HG03432 (cell line): ENCODE data around the gene ARHGAP22.
A peak's percentile ranks its signal among the peaks of the same experiment; 100 is the strongest.
"Not testable (repeated sequence)": the region's sequence is repeated elsewhere in the genome, so short reads cannot be mapped to it uniquely, and the experiment has no call there.

Source experiments
- ATAC-seq: cut with Tn5 transposase; IDR thresholded peaks from one replicate; pipeline ENCODE4 v1.9.1; 2021; ENCODE audit warnings: mild to moderate bottlenecking, moderate library complexity; ENCODE audit not compliant: unreplicated experiment

ARHGAP22 gene

DNA sequence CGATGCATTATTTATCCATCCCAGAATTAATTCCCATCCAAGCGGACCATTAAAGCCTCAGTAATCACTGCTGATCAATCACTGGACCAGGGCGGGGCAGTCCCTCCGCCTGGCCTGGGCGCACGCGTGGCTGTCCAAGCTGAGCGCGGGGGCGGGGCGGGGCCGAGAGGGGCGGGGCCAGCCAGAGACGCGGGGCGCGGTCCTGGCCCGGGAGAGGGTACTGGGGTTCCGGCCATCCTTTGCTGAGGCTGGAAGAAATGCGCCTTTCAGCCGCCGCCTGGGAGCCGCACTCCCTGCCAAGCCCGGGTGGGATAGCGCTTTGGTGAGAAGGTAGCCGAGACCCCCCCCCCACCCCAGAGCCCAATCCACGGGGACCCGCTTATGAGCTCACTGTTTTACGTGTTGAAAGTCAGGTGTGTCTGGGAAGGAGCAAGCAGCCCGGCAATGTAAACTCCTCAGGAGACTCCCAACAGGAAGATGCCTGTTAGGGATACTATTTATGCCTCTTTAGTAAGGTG lies at the start of gene ARHGAP22:
ARHGAP22 (minus strand) TSS at position 83 of the 518 bp plus-strand sequence. CDS start 277 bp downstream, outside the sequence.
- peak; percentile 61 for ATAC-seq

DNA sequence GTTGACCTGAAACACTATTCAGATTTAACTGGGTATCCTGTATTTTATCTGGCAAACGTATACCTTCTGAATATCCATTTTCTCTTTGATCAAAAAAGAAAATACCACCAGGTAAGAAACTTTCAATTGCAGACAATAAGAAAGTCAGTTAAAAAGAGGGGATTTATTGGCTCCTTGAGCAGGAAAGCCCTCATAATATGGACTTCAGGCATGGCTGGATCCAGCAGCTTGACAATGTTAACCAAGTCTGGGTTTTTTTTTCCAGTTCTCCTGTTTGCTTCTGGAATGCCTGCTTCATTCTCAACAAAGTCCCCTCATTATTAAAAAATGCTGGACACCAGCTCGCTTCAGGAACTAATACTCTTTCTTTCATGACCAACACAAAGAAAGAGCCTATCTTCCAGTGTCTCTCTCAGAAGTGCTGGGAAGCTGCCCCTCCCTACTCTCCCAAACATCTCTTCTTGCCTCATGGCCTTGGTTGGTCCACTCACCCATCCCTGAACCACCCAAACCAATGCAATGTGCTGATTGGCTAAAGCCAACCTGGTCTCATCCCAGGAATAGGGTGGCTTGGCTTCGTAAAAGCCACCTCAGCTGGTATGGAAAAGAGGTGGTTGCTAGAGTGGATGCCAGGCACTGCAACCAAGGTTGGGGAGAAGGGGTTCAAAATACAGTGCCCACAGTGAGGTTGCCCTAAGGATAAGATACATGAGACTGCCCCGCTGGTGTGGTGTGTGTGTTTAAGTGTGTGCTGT lies 49.2 kb upstream of the ARHGAP22 start:
- ATAC-seq: no peak

DNA sequence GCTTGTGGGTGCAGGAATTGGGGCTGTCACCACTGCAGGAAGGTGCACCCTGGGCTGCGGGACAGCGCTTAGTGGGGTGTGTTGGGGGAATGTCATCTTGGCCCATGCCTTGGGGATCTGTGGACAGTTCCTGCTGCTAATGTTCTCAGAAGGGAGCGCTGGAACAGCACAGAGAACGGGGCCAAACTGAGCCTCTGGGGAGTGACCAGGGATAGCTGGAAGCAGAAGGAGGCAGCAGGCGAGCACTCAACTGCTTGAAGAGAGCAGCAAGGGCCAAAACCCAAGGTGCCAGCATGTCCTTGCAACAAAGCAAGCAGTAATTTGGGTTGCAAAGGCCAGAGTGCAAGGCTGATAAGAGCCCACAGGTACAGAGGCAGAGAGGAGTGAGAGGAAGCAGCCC lies 48.5 kb upstream of the ARHGAP22 start:
- ATAC-seq: no peak

DNA sequence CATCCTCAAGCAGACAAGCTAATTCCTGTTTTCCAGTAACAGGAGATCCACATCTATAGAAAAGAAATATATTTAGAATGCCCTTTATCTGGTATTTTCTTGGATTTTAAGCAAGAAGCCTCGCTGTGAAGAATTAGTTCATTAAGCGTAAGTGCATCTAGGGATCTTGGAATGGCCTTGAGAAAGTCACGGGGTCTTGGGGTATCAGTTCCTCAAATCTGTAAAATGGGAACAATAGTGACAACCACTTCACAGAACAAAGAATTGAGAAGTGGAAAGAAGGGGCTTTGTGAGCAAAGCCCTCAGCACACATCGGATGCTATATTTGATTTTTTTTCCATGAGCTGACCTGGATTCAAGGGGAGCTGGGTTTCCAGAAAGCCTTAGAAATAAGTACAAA lies 47.5 kb upstream of the ARHGAP22 start:
- no peak for ATAC-seq

DNA sequence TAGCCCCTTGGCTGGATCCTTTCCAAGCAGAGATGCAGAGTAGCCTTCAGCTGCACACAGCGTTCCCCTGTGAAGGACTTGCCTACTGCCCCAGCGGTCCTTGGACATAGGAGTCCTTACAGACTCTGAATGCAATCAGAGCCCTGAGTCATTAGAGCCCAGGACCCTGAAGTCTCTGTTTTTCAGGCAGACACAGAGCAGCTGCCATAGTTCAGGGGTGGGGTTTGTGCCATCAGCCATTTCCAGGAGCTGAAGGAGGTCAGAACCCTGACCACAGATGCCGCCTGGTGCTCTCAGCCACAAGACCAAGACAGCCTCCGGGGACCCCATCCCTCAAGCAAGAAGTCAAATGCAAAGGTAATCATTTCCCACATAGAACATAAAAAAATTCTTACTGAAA lies 47.0 kb upstream of the ARHGAP22 start:
- no peak for ATAC-seq

- no peak for ATAC-seq
Measured at GRCh38 chr10:48651293-48651692, 46.4 kb upstream of the ARHGAP22 start.

DNA sequence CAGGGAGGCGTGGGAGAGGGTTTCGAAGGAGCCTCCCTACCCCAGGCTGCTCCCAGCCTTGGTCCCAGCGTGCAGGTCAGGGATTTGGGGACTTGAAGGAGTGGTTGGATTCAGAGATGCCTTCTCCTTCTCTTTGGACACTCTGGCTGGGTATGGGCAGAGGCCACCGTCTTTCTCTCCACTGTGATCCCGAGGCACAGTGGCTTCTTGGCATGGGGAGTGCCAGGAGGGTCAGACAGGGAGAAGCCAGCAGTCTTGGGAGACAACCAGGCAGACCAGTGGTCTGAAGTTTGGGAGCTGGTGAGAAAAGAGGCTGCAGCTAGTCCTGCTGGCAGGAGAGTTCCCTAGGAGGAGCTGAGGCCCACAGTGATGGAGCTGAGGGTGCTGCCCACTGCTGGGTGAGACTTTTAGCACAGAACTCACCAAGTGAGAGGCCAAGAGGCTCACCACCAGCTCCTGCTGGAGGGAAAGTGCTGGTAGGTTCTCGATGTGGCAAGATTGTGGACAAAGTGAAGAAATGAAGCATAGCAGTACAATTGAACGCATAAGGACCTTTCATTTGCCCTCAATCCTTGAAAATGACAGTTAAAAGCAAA lies 44.6 kb upstream of the ARHGAP22 start:
- ATAC-seq: no peak

DNA sequence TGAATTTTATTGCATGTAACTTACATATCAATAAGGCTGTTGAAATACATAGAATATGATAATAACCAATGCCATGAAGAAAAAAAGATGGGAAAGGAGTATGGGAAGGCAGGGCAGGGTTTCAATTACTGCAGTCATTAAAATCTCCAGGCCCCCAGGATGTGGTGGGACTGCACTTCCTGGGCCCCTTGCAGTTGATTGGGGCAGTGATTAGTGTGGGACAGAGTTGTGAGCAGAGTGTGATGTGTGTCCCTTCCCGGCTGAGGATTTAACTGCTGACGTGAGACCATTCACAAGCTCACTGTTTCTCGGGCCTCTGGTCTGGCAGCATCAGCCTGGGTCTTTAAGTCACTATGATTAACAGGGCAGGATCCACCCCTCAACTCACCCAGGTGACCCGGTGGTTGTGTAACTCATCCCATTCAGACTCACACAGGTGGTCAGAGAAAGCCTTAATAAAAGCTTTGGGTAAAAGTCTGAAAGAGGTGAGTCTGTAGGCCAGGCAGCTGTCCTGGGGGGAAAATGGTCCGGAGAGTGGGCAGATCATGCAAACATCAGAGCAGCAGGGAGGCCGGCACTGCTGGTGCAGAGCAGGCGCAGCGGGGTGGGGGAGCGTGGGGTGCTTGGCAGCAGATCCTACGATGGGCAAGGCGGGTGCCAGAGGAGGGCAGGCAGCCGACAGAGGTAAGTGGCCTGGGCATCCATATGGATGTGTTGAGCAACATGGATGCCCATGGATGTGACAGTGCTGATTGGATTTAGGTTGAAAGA lies 43.5 kb upstream of the ARHGAP22 start:
- ATAC-seq: no peak

- not testable (repeated sequence) for ATAC-seq
Measured at GRCh38 chr10:48647073-48647472, 42.2 kb upstream of the ARHGAP22 start.

- ATAC-seq: no peak
Measured at GRCh38 chr10:48645600-48645999, 40.7 kb upstream of the ARHGAP22 start.

DNA sequence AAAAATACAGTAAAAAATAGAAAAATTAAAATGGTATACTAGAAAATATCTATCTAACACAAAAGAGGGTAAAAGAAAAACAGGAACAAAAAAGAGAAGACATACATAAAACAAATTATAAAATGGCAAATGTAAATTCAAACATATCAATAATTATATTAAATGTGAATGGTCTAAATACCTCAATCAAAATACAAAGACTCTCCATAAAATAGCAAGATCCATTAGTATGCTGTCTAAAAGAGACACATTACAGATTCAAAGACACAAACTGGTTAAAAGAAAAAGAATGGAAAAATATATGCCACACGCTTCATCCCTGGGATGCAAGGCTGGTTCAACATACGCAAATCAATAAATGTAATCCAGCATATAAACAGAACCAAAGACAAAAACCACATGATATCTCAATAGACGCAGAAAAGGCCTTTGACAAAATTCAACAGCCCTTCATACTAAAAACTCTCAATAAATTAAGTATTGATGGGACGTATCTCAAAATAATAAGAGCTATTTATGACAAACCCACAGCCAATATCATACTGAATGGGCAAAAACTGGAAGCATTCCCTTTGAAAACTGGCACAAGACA lies 36.3 kb upstream of the ARHGAP22 start:
- ATAC-seq: not testable (repeated sequence)

GRCh38 chr10:48640326-48640725 lies 35.5 kb upstream of the ARHGAP22 start:
- ATAC-seq: no peak

DNA sequence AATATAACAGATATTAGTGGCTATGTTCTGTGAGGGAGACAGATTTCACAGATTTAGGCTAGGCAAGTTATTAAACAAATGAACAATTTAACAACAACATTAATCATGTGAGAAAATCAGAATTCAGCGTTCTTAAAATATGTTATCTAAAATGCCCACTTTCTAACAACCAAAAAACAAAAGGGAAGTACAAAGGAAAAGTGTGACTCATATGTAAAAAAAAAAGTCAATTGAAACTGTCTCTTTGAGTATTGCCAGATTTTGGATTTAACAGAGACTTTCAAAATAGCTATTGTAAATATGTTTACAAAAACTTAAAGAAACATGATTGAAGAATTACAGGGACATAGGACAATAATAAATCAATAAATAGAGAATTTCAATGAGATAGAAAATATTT lies 34.8 kb upstream of the ARHGAP22 start:
- ATAC-seq: no peak

DNA sequence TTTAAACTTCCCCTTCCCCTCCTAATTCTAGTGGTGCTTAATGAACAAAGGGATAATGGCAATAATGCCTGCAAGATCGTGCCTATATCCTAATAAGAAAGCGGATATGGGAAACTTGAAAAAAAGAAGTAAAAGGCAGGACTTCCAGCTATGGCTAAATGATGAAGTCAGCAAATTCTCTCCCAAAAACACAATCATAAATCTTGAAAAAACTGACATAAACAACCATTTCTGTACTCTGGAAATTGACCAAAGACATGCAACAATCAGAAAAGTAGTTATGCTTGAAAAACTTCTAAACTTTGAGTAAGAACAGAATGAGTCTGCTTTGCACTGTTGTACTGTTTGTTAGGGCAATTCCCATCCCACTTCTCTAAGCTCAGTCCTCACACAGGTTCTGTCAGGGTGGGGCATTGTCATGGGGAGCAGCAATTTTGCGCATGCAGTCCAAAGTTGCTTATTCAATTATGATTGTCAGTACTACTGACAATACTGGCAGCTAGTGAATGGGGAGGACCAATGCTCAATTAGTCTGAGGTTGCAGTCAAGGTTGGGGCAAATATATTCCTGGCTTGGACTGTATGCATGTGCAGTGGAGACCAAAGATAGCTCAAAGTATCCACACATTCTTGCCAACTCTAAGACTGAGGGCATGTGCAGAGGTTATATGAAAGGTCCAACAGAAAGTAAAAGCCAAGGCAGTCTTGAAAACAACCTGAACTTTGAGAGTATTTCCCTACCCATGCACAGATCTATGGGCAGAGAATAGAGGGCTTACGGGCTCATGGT lies 34.1 kb upstream of the ARHGAP22 start:
- ATAC-seq: no peak

- ATAC-seq: no peak
Measured at GRCh38 chr10:48638158-48638557, 33.3 kb upstream of the ARHGAP22 start.

DNA sequence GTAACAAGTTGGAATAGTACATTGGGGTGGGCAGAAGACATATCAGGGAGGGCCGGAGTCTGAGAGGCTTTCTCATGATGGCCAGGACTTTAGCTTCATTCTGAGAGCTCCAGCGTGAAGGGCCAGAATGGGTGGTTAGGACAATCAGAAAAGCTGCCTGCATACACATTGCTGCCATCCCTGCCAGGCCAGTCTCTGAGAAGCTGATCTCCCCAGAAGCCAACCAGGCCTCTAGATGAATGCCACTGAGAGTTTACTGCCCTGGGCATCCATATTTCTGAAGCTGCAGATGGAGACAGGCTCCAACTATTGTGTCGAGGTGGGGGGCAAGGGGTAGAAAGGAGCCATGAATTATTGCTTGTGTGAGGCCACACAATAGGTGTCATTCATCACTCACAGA lies 32.0 kb upstream of the ARHGAP22 start:
- no peak for ATAC-seq

- no peak for ATAC-seq
Measured at GRCh38 chr10:48636231-48636630, 31.4 kb upstream of the ARHGAP22 start.

GRCh38 chr10:48634984-48635557 lies 30.2 kb upstream of the ARHGAP22 start:
- ATAC-seq: no peak

GRCh38 chr10:48634198-48634983 lies 29.5 kb upstream of the ARHGAP22 start:
- ATAC-seq: peak; percentile 98
